AG04449 (cell line): ENCODE results near the gene ARMC10.

ENCODE experiments used
- CTCF ChIA-PET: fragments of 350-600 bp; formaldehyde crosslinking; extraction: SDS; loops from one replicate; lab custom pipeline; 2021; ENCODE audit warnings: antibody characterized with exemption; lab: Yijun Ruan, JAX
- POLR2A ChIA-PET: fragments of 400-600, 350-600 bp; formaldehyde crosslinking; extraction: SDS; loops from one replicate; lab custom pipeline; 2020; ENCODE audit warnings: antibody characterized with exemption, inconsistent platforms; lab: Yijun Ruan, JAX
- DNase-seq: peaks from one replicate; pipeline ENCODE4 v3.0.0-alpha.2; 2010; ENCODE audit warnings: low read depth, low spot score
- H3K4me3 ChIP-seq: 2 replicates; pipeline ENCODE4 v1.5.1; 2011; ENCODE audit warnings: low read depth, mild to moderate bottlenecking, control low read depth, low read length
- TF ChIP-seq, protein P1 (sequence below): IDR thresholded peaks from one replicate; pipeline ENCODE4 v1.5.1; 2011; ENCODE audit warnings: mild to moderate bottlenecking, moderate library complexity, low read length, control low read depth, inconsistent platforms; ENCODE audit not compliant: insufficient read depth; ENCODE audit errors: missing control alignments

The ARMC10 gene

DNA sequence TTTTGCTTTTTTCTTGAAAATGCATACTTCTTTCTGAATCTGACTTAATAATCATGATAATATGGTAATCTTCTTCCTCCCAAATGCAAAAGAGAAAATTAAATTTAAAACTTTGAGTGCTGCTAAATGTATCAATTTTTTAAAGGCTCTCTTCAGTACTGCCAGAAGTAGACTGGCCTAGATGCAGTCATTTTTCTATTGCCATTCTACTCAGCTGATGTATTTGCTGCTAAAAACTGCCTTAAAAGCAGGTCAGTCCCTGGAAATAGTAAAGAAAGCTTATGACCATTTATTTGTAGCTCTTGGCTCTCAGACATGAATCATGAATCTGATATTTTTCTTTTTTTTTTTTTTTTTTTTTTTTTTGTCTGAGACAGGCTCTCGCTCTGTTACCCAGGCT is 45.4 kb downstream of the ARMC10 start:
- CTCF ChIA-PET: interaction anchor here (0.9 kb wide), 1 partner anchor 28 kb away, joined by 3 read pairs; no protein-coding TSS in a partner anchor
- no peak overlapping the region for H3K4me3 ChIP-seq
- POLR2A ChIA-PET: interaction anchor here (1.2 kb wide), 1 partner anchor 29 kb away, joined by 3 read pairs; the partner anchor contains the start of gene NAPEPLD
- no peak for DNase-seq
- TF ChIP-seq, protein P1, sequence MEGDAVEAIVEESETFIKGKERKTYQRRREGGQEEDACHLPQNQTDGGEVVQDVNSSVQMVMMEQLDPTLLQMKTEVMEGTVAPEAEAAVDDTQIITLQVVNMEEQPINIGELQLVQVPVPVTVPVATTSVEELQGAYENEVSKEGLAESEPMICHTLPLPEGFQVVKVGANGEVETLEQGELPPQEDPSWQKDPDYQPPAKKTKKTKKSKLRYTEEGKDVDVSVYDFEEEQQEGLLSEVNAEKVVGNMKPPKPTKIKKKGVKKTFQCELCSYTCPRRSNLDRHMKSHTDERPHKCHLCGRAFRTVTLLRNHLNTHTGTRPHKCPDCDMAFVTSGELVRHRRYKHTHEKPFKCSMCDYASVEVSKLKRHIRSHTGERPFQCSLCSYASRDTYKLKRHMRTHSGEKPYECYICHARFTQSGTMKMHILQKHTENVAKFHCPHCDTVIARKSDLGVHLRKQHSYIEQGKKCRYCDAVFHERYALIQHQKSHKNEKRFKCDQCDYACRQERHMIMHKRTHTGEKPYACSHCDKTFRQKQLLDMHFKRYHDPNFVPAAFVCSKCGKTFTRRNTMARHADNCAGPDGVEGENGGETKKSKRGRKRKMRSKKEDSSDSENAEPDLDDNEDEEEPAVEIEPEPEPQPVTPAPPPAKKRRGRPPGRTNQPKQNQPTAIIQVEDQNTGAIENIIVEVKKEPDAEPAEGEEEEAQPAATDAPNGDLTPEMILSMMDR: no peak

DNA sequence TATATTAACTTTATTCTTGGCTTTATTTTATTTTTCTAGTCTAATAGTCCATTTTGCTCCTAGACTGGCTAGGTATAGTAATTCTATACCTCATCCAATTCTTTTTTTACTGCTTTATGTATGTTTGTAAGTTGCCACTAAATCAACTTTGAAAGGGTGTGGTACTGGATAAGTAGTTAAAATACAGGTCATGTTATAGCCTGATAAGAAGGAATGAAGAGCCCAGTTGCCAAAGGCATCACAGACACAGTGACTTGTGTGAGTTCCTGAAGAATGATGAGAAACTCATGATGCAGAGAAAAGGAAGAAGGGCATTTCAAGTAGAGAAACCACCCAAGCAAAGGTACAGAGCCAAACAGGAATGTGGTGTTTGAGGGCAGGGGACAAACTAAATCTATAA is 46.7 kb downstream of the ARMC10 start:
- no peak for DNase-seq

DNA sequence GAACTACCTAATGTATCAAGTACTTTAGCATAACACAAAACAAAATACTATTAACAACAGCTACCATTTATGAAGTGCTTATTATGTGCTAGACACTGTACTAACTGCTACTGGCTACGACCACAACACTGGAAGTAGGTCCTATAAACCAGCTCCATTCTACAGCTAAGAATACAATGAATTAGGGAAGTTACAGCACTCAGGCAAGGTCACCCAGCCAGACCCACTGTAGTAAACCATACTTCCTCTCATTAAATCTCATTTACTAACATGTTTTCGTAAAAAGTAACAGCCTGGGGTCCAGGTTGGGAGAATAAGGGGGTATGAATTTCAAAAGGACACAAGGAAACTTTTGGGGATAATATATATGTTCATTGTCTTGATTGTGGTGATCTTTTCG is 48.6 kb downstream of the ARMC10 start:
- TF ChIP-seq, protein P1: no peak
- DNase-seq: no peak
- ChIA-PET POLR2A (no interaction called here), CTCF (no interaction called here)
- H3K4me3 ChIP-seq: no peak overlapping the region

More for the DNA sequence above, 46.7 kb downstream of the ARMC10 start:
- TF ChIP-seq, protein P1: no peak
- ChIA-PET POLR2A (no interaction called here), CTCF (no interaction called here)
- H3K4me3 ChIP-seq: no peak overlapping the region

GRCh38 chr7:103124429-103124979 is 49.6 kb downstream of the ARMC10 start:
- ChIA-PET CTCF (no interaction called here), POLR2A (no interaction called here)

DNA sequence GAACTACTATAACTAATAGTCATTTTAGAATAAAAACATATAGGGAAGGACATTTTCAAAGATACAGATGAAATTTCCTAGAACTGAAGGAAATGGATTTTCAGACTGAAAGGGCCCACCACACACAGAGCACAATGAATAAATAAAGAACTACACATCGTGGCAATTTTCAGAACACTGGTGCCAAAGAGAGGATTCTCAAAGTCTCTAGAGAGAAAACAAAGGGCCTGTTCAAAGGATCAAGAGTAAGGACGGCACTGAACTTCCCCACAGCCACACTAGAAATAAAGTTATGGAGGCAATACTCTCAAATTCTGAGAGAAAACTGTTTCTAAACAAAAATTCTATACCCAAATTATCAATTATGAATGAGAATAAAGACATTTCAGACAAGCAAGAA is 52.1 kb downstream of the ARMC10 start:
- TF ChIP-seq, protein P1: no peak
- DNase-seq: no peak
- no peak overlapping the region for H3K4me3 ChIP-seq
- ChIA-PET POLR2A (no interaction called here), CTCF (no interaction called here)

More at GRCh38 chr7:103124429-103124979, 49.6 kb downstream of the ARMC10 start:
- TF ChIP-seq, protein P1: no peak
- no peak overlapping the region for H3K4me3 ChIP-seq
- DNase-seq: no peak

GRCh38 chr7:103129702-103130549 is 55.0 kb downstream of the ARMC10 start:
- DNase-seq: no peak
- CTCF ChIA-PET: interaction anchor here (0.8 to 0.9 kb wide), 2 partner anchors 11 to 55 kb away, joined by 3 read pairs; partner anchors contain the start of genes ARMC10 and FBXL13
- H3K4me3 ChIP-seq: no peak overlapping the region
- POLR2A ChIA-PET: no interaction called here
- TF ChIP-seq, protein P1: no peak
